ENCODE measurements around the gene PTGS1.
"Not testable (repeated sequence)": the region's sequence is repeated elsewhere in the genome, so short reads cannot be mapped to it uniquely, and the experiment has no call there.

The PTGS1 gene

DNA sequence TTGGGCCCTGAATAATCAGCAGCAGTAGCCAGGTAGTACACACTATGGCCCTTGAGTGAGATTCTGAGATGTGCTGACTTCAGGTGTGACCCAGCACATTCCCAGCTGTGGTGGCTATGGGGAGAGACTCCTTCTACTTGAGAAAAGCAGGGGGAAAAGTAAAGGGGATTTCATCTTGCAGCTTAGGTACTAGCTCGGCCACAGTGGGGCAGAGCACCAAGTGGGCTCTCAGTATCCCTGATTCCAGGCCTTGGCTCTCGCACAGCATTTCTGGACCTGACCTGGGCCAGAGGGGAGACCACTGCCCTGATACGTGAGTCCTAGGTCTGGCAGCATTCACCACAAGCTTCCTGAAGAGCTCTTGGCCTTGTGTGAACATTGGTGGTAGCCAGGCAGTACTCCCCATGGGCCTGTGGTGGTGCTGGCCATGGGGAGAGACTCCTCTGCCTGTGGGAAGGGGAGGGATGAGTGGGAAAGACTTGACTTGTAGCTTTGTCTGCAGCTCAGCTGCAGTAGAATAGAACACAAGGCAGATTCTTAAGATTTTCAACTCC is 27.6 kb downstream of the PTGS1 start:
- no peak for DNase-seq (ENCODE audit: low read depth)

DNA sequence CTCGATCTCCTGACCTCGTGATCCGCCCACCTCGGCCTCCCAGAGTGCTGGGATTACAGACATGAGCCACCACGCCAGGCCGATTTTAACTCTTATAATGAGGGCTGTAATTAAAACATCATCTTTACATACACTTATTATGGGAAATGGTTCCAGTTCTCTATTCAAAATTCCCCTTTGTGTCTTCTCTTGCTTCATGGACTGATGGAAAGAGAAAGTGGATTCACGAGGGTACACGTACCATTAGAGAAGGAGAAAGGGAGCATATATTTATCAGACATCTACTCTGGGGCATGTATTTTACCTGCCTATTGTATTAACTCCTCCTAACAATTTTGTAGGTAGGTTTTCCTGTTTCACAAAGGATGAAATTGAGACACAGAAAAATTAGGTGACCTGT is 31.1 kb downstream of the PTGS1 start:
- DNase-seq (ENCODE audit: low read depth): no peak

DNA sequence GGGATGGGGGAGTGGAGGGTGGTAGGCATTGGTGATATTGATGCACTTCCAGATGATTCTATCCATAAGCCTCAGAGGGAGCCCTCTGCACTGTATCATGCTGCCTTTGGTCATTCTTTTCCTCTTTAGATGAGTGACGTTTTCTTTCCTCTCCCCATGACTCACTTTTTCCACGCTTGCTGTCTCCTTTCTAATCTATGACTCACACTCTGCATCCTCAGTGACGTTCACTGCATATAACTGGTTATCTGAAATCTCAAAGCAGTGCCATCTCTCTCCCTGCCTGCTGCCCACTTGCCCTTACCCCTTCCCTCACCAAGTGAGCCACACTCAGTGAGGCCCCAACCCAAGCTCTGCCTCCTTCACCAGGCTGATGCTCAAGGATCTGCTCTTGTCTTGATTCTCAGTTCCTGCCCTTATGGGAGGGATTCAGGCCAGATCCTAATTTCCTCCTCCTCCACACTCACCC is 31.6 kb downstream of the PTGS1 start:
- DNase-seq (ENCODE audit: low read depth): peak; percentile 79

- DNase-seq (ENCODE audit: low read depth): no peak
These were observed 32.0 kb downstream of the PTGS1 start for GRCh38 chr9:122402874-122403273.

- no peak for DNase-seq (ENCODE audit: low read depth)
These were observed 32.7 kb downstream of the PTGS1 start for GRCh38 chr9:122403381-122404000.

DNA sequence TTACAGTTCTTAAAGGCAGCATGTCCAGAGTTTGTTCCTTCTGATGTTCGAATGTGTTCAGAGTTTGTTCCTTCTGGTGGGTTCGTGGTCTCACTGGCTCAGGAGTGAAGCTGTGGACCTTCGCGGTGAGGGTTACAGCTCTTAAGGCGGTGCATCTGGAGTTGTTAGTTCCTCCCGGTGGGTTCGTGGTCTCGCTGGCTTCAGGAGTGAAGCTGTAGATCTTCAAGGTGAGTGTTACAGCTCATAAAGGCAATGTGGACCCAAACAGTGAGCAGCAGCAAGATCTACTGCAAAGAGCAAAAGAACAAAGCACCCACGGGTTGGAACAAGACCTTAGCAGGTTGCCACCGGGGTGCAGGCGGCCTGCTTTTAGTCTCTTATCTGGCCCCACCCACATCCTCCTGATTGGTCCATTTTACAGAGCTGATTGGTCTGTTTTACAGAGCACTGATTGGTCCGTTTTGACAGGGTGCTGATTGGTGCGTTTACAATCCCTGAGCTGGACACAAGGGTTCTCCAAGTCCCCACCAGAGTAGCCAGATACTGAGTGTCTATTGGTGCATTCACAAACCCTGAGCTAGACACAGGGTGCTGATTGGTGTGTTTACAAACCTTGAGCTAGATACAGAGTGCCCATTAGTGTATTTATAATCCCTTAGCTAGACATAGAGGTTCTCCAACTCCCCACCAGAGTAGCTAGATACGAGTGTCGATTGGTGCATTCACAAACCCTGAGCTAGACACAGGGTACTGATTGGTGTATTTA is 34.7 kb downstream of the PTGS1 start:
- not testable (repeated sequence) for DNase-seq (ENCODE audit: low read depth)

GRCh38 chr9:122406070-122406890 is 35.5 kb downstream of the PTGS1 start:
- no peak for DNase-seq (ENCODE audit: low read depth)

- DNase-seq (ENCODE audit: low read depth): not testable (repeated sequence)
These were observed 43.3 kb downstream of the PTGS1 start for GRCh38 chr9:122414108-122414507.

DNA sequence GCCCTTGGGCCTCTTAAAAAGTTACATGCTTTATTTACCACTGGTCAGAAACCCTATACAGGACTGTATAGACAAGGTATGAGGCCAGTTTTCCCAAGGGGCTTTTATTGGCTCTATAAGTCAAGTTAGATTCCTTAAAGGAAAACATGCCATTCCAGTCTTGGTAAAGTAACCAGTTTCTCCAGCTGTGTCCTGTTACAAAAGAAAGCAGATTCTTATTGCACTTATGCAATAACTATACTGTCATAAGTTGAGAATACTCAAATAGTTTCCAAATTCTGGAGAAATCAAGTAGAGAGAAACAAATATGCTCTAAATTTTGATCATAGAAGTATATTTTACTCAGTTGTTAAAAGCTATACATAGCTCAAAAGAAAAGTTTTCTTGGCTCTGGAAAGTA is 47.2 kb downstream of the PTGS1 start:
- DNase-seq (ENCODE audit: low read depth): no peak

DNA sequence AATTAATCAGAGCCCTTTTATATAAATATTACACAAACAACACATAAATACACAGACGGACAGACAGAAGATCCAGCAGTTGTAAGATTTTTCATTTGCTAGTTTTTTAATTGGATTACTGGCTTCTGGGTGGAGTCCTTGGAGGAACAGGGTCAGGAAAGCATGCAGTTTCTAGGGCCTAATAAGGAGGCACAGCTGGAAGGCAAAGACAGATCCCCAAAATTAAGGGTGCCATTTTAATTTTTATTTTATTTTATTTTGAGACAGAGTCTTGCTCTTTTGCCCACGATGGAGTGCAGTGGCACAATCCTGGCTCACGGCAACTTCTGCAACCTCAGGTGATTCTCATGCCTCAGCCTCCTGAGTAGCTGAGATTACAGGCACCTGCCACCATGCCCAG is 49.5 kb downstream of the PTGS1 start:
- DNase-seq (ENCODE audit: low read depth): no peak

DNA sequence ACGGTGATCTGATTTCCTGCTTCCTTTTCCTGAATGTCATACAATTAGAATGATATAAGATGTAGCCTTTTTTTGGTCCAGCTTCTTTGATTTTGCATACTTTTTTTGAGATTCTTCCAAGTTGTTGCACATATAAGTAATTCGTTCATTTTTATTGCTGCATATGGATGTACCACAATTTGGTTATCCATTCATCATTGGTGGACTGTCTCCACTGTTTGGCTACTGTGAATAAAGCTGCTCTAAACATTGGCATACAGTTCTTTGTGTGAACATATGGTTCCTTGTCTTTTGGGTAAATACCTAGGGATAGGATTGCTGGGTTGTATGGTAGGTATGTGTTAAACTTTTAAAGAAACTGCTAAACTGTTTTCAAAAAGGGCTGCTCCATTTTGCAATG is 54.3 kb downstream of the PTGS1 start:
- no peak for DNase-seq (ENCODE audit: low read depth)

DNA sequence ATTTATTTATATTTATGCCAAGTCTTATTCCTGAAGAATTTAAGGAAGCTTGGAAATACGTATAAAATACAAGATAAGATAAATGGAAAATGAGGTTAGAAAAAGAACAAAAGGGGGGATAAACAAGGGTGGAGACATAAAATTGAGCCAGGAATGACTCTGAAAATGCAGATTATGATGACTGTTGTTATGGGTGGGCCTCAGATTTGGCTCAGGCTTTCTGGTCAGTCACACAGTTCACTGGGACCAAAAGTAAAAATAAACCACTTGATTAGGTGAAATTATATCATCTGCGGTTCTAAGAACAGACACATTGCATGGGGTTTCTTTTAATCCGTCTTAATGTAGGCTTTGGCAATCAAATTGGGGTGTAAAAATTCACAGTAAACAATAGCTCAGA is 55.9 kb downstream of the PTGS1 start:
- DNase-seq (ENCODE audit: low read depth): no peak

DNA sequence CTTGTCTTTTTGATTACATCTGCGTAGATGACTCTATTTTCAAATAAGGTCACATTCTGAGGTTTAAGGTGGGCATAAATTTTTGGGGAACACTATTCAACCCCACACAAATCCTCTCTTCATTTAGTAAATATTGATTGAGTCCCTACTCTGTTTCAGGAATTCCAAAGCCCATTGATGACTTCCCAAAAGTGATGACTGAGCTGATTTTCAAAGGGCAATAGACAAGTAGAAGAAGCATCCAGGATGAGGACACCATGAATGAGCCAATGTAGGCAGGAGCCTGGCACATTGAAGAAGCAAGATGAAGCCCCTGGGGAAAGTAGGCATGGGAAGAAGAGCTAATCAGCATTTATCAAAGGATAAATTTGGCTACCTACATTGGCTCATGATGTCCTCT is 71.7 kb downstream of the PTGS1 start:
- DNase-seq (ENCODE audit: low read depth): no peak

DNA sequence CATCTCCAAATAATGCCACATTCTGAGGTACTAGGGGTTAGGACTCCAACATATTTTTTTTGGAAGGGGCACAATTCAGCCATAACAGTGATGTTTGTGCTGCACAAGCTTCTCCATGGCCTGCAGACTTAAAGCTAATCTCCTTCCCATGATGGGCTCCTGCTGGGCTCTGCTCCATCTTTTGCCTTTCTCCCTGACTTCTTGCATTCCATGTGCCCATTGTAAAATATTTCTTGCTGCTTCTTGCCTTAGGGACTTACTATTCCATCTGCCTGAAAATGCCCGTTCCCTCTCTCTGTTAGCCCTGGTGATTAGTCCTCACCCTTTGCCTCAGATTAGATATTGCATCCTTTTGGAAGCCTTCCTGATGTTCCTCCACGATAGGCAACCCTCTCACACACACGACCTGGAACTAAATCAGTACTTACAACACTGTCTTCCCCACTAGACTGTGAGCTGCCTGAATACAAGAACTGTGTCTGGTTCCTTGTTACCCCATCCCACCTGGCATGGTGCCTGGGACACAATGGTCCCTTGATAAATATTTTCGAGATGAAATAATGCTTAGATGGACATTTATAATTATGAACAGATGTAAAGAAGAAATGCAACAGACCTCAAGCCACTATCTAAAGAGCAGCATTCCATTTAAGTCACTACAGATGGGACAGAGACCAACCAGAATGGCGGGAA is 73.4 kb downstream of the PTGS1 start:
- peak; percentile 57 for DNase-seq (ENCODE audit: low read depth)

Data from GM04503 (cell line).